GM21526 (cell line): ENCODE data around the gene NR1H2.

Experiments used
- ATAC-seq: cut with Tn5 transposase; IDR thresholded peaks from one replicate; pipeline ENCODE4 v1.9.1; 2021; ENCODE audit warnings: moderate library complexity; ENCODE audit not compliant: unreplicated experiment, low FRiP score

NR1H2 gene

GRCh38 chr19:50399368-50399745 is 23.1 kb downstream of the NR1H2 start:
- no peak for ATAC-seq

GRCh38 chr19:50401605-50402450 is 25.6 kb downstream of the NR1H2 start:
- ATAC-seq, result no peak

- no peak for ATAC-seq
These were observed 26.5 kb downstream of the NR1H2 start for GRCh38 chr19:50402544-50403301.

- no peak for ATAC-seq
These were observed 30.0 kb downstream of the NR1H2 start for GRCh38 chr19:50406156-50406820.

GRCh38 chr19:50406829-50407228 is 30.6 kb downstream of the NR1H2 start:
- ATAC-seq, result no peak

- no peak for ATAC-seq
These were observed 33.1 kb downstream of the NR1H2 start for GRCh38 chr19:50409347-50409746.

GRCh38 chr19:50410109-50410508 is 33.9 kb downstream of the NR1H2 start:
- ATAC-seq, result no peak

GRCh38 chr19:50412419-50412818 is 36.2 kb downstream of the NR1H2 start:
- ATAC-seq, result no peak

- no peak for ATAC-seq
These were observed 36.8 kb downstream of the NR1H2 start for GRCh38 chr19:50413096-50413495.

- ATAC-seq, result no peak
These were observed 37.3 kb downstream of the NR1H2 start for GRCh38 chr19:50413531-50413930.

GRCh38 chr19:50414864-50415660 is 38.8 kb downstream of the NR1H2 start:
- ATAC-seq, result peak; percentile 17

GRCh38 chr19:50415661-50416033 is 39.4 kb downstream of the NR1H2 start:
- peak; percentile 47 for ATAC-seq

- ATAC-seq, result no peak
These were observed 40.0 kb downstream of the NR1H2 start for GRCh38 chr19:50416034-50416977.

GRCh38 chr19:50417111-50418081 is 41.1 kb downstream of the NR1H2 start:
- ATAC-seq, result no peak

- no peak for ATAC-seq
These were observed 42.1 kb downstream of the NR1H2 start, which contains the start of gene SPIB for GRCh38 chr19:50418176-50419021. Gene SPIB (plus strand): TSS chr19:50418938. CDS start chr19:50418963, 25 bp downstream.

- ATAC-seq, result no peak
These were observed 42.8 kb downstream of the NR1H2 start for GRCh38 chr19:50419022-50419579.

GRCh38 chr19:50419580-50420035 is 43.4 kb downstream of the NR1H2 start:
- no peak for ATAC-seq
